GM19023 (cell line): ENCODE data around the gene CCDC117.
"Not testable (repeated sequence)": the region's sequence is repeated elsewhere in the genome, so short reads cannot be mapped to it uniquely, and the experiment has no call there.

Source experiments
- ATAC-seq: cut with Tn5 transposase; IDR thresholded peaks from one replicate; pipeline ENCODE4 v1.9.1; 2021; ENCODE audit warnings: mild to moderate bottlenecking, moderate library complexity; ENCODE audit not compliant: unreplicated experiment

CCDC117 gene

GRCh38 chr22:28824455-28824854 is 52.0 kb downstream of the CCDC117 start:
- not testable (repeated sequence) for ATAC-seq

DNA sequence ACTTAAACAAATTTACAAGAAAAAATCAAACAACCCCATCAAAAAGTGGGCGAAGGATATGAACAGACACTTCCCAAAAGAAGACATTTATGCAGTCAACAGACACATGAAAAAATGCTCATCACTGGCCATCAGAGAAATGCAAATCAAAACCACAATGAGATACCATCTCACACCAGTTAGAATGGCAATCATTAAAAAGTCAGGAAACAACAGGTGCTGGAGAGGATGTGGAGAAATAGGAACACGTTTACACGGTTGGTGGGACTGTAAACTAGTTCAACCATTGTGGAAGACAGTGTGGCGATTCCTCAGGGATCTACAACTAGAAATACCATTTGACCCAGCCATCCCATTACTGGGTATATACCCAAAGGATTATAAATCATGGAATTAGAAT is 53.9 kb downstream of the CCDC117 start:
- ATAC-seq, result not testable (repeated sequence)

- no peak for ATAC-seq
Observed at GRCh38 chr22:28826921-28827320, 54.4 kb downstream of the CCDC117 start.

DNA sequence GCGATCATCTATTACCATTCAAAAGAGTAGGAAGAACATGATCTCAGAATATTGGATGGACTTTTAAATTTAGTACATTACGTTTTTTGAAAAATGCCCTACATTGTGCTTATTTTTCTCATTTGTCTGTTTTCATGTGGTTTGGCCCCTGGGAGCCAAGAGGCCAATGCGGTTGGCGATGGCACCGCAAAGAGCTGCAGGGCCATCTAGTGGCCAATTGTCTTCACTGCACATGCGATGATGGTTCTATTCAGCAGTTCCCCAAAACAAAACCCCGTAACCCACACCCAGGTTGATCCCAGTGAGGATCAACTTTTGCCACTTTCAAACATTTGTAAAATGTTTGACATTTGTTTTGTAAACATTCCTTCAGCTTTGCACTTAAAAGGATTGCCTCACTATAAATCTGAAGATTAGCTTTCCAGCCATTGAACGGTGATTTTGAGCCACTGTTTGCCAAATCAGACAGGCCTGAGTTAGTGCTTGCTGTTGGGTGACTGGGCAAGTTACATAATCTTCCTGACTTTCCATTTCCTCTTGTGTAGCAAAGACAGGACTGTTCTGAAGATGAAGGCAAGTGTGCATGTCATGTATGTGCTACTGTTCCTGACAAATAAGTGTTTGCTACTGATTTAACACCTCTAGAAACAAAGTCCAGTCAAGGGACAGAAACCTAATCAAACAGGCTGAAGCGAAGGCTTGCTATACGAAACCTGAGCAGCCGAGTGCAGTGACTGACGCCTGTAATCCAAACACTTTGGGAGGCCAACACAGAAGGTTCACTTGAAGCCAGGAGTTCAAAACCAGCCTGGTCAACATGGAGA is 57.1 kb downstream of the CCDC117 start:
- no peak for ATAC-seq

DNA sequence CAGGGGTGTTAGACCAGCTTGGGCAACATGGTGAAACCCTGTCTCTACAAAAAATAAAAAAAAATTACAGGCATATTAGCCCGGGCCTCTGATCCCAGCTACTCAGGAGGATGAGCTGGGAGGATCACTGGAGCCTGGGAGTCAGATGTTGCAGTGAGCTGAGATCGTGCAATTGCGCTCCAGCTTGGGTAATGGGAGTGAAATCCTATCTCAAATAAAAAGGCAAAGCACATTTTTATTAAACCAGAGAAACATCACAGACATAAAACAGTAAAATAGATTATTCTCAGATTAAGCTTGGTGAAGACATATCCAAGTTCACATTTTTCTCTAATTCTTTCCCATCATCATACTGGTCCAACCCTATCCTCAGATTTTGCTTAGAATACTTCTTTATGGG is 57.9 kb downstream of the CCDC117 start:
- ATAC-seq, result no peak

GRCh38 chr22:28831140-28832072 is 58.9 kb downstream of the CCDC117 start:
- no peak for ATAC-seq

GRCh38 chr22:28832731-28833130 is 60.2 kb downstream of the CCDC117 start:
- ATAC-seq, result no peak

DNA sequence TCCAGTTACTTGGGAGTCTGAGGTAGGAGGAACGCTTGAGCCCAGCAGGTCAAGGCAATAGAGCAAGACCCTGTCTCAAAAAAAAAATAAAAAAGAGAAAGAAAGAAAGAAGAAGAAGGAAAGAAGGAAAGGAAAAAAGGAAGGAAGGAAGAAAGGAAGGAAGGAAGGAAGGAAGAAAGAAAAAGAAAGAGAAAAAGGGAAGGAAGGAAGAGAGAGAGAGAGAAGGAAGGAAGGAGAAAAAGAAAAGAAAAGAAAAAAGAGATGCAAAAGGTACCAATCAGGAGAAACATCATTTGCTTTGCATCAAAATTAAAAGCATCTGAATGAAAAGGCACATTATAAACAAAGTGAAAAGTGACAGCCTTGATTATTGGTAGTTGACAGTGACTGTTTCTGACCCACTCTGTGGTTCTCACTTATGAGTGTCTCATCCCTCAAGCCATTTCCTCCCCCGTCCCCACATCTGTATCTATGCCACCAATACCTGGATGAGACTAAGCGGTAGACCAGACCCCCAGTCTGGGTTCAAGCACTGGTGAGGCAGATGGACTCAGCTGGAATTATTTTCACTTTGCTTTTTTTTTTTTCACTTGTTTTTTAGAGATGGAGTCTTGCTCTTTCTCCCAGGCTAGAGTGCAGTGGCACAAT is 60.9 kb downstream of the CCDC117 start:
- no peak for ATAC-seq

GRCh38 chr22:28835630-28836189 is 63.2 kb downstream of the CCDC117 start:
- no peak for ATAC-seq

GRCh38 chr22:28837640-28838039 is 65.1 kb downstream of the CCDC117 start:
- no peak for ATAC-seq
